Mononuclear cell (primary cell): Measurements from ENCODE around the gene FNDC10. TPM values are rescaled to one million over a fixed set of nuclear protein-coding genes. Genes with fewer than 3 reads are reported as not detected.

Experiments
- H3K27me3 ChIP-seq: 2 replicates; pipeline ENCODE4 v1.6.0; 2011; ENCODE audit warnings: low read length, control low read depth; ENCODE audit not compliant: insufficient read depth
- H3K4me1 ChIP-seq: 2 replicates; pipeline ENCODE4 v1.5.1; 2011; ENCODE audit warnings: mild to moderate bottlenecking, low read length, control low read depth; ENCODE audit not compliant: insufficient read depth
- H3K4me3 ChIP-seq: 2 replicates; pipeline ENCODE4 v1.5.1; 2011; ENCODE audit warnings: mild to moderate bottlenecking, low read length, moderate library complexity
- H3K9me3 ChIP-seq: 2 replicates; pipeline ENCODE4 v1.5.1; 2011; ENCODE audit warnings: low read depth, mild to moderate bottlenecking, control low read depth, low read length
- total RNA-seq: library from RNA; depleted of rRNA; stranded (reverse); fragments of >200 nt; gene quantifications from one replicate; pipeline ENCODE4 v1.2.3, GENCODE V29; 2012

Gene FNDC10
- total RNA-seq, 1 donor: 1.2 TPM

DNA sequence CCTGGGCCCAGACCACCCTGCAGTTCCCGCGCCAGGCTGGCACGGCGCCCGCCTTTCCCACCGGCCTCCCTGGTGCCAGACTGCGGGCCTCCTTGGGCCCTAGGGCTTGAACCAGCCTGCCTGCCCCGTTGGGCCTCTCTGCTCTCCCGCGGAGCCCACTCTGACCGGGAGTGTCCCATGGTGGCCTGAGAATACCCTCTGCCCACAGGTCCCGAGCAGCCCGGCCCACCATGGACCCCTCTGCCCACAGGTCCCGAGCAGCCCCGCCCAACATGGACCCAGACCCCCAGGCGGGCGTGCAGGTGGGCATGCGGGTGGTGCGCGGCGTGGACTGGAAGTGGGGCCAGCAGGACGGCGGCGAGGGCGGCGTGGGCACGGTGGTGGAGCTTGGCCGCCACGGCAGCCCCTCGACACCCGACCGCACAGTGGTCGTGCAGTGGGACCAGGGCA lies 23.3 kb upstream of the FNDC10 start:
- Histone ChIP-seq H3K4me3 (no peak overlapping the region), H3K4me1 (no peaks in the 10 kb centered on the region), H3K9me3 (no peaks in the 10 kb centered on the region), H3K27me3 (no peaks in the 10 kb centered on the region)

DNA sequence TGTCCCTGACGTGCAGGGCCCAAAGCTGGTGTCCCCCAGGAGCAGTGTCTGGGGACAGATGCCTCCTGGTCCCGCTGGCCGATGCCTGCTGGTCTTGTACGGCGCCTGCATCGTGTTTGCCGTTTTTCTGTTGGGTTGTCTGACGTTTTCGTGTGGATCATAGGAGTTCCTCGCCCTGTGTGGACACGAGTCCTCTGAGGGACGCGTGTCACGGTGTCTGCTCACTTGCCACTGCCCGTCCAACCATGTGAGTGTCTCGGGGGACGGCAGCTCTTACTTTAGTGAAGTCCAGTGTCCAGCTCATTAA lies 22.8 kb upstream of the FNDC10 start:
- Histone ChIP-seq H3K4me3 (no peak overlapping the region), H3K27me3 (no peaks in the 10 kb centered on the region), H3K4me1 (no peaks in the 10 kb centered on the region), H3K9me3 (no peaks in the 10 kb centered on the region)

DNA sequence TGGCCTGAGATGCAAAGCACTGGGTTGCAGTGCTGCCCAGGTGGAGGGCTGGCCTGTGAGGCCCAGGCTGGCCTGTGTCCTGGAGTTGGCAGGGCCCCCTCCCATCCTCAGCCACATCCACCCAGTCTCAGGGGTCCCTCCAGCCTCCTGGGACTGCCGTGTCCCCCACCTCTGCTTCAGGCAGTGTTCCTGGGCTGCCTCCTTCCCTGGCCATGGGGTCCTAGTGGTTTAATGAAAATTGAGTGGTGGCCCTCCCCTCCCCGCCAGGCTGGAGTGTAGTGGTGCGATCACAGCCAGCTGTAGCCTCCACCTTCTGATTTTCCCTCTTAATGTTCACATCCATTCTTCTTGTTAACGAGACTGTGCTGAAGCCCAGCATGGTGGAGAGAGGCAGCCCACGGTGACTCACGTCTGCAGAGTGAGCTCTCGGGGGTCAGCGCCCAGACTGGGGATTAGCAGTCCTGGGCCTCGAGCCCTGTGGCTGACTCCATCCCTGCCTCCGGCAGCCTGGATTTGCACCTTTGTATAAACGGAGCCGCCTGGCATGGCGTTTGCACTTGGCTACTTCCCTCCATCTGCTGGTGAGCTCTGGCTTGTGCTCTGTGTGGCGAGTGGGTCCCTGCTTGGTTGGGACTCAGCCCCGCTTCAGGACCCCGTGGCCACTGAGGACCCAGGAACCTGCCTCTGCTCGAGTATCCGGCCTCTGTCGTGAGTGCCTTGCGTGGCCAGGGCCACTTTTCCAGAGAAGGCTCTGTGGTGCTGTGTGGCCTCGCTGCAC lies 22.3 kb upstream of the FNDC10 start:
- no peak overlapping the region for H3K4me3 ChIP-seq
- no peaks in the 10 kb centered on the region for H3K9me3 ChIP-seq
- H3K27me3 ChIP-seq: no peaks in the 10 kb centered on the region
- no peaks in the 10 kb centered on the region for H3K4me1 ChIP-seq

DNA sequence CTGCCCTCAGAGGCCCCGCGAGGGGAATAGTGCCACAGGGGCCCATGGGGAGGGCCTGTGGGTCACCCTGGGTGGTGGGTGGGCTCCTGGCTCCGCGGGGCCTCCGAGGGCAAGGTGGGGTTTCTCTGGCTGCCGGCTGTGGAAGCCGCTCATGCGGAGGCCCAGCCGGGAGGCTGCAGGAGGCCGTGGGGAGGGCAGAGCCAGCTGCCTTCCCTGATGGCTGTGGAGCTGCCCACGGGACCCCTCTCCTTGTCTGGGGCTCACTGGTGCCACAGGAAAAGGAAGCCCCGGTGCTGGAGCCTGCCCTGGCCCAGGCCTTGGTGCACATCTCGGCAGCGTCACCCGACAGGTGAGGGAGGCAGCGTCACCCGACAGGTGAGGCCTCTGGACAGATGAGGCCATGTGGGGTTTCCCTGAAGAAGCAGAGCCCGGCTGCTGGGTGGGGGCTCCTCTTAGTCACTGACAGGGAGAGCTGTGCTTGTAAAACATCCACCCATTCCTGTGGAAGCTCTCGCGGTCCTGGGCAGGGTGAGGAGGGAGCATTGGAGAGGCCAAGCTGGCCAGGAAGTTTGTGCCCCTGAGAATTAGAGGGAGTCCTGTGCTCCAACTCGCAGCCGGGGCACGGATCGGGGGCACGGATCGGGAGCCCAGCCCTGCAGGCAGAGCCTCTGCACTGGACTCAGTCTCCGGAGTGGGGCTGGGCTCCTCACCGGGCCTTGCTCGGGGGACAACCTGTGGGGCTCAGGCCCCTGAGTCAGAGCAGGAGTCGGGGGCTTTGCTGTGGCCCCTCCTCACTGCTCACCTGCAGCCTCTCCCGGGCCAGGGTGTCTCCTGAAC lies 21.5 kb upstream of the FNDC10 start:
- H3K4me1 ChIP-seq: peaks cover 8% of the 10 kb centered on the region
- H3K4me3 ChIP-seq: no peak overlapping the region
- no peaks in the 10 kb centered on the region for H3K27me3 ChIP-seq
- H3K9me3 ChIP-seq: no peaks in the 10 kb centered on the region

DNA sequence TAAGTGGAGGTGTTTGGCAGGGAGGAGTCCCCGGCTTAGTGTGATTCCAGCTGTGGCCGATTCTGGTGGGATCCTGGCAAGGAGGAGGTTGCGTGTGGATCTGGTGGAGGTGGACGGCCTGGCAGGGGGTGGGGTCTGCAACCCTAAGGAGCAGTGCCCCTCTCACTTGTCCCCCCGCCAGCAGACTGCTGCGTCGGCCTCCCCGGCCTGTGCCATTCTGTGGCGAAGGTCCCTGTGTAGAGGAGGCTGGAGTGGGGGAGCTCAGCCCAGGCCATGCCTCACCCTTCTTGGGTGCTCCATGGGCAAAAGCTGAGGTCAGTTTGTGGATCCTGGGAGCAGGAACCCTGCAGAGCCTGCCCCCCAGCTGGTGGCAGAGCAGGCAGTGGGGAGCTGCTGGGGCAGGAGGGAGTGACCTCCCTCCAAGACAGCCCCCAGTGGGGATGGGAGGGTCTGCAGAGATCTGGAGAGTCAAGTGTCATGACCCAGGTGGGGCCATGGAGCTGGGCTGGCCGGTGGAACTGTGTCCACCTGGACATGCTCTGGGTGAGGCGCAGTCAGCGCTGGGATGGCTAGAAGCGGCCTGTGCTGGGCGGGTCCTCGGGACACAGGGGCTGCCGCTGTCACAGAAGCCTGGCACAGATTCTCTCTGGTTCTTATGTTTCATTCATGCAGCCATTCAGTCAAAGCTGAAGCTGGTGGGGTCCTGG lies 20.7 kb upstream of the FNDC10 start:
- Histone ChIP-seq H3K9me3 (no peaks in the 10 kb centered on the region), H3K27me3 (no peaks in the 10 kb centered on the region), H3K4me1 (peaks cover 11% of the 10 kb centered on the region), H3K4me3 (no peak overlapping the region)

DNA sequence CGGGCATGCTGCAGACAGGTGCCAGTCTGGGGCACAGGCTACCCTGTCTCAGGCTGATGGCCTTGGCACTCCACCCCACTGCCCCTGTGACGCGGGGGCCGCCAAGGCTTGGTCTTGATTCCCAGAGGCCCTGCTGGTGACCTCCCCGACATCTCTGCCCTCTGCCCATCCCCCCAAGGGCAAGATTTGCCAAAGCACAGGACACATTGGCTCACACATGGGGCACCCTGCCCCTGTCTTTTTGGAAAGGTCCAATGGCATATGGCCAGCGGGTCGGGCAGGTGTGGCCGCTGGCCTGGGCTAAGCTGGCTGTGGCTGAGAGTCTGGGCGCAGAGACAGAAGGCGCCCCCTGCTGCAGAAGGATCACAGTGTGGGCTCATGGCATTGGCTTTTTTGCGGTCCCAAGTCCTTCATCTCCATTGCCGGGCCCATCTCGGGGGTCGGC lies 20.0 kb upstream of the FNDC10 start:
- no peaks in the 10 kb centered on the region for H3K9me3 ChIP-seq
- no peaks in the 10 kb centered on the region for H3K27me3 ChIP-seq
- H3K4me1 ChIP-seq: peaks cover 11% of the 10 kb centered on the region
- H3K4me3 ChIP-seq: no peak overlapping the region

DNA sequence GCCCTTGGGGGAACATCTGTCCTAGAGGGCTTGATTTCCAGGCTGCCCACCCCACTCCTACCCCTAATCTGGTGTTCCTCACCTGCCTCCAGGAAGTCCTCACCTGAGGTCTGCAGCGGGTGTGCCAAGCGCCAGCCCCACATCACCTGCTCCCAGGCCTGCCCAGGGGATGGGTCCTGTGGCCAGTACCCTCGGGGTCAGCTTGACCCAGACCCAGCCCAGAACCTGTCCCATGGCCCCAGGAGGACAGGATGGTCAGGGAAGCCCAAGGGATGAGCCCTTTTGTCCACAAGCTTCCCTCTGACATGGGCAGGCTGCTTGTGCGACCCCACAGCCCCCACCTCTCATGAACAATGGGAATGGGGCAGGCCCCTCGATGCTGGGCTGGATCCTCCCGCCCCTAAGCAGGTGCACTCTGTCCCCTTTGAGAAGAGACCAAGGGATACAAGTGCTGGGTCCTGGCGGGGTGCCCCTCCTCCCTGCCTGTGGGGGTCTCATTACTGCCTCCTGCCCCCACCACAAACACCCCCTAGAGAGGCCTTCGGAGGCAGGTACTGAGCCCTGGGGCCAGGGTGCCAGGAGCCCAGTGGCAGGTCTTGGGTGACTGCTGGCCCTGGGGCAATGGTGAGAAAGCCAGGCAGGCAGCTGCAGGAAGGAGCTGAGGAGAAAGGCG lies 18.6 kb upstream of the FNDC10 start:
- H3K27me3 ChIP-seq: no peaks in the 10 kb centered on the region
- no peaks in the 10 kb centered on the region for H3K9me3 ChIP-seq
- no peak overlapping the region for H3K4me3 ChIP-seq
- H3K4me1 ChIP-seq: peaks cover 25% of the 10 kb centered on the region

DNA sequence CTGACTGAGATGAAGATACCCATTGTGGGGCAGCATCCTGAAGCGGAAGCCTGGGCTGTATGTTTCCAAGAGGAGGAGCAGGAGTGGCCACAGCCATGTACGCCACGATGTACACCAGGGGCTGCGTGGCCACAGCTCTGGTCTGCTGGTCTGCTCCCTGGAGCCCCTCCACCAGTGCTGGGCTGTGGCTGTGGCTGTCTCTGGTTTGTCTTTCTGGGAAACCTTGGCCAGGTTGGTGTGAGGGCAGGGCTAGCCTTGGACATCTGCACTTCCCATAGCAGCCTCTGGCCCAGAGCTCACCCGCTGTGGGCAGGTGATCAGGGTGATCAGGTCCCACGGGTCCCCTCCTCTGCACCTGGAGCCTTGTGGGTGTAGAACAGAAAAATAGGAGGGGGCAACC lies 18.0 kb upstream of the FNDC10 start:
- Histone ChIP-seq H3K4me3 (no peak overlapping the region), H3K9me3 (no peaks in the 10 kb centered on the region), H3K4me1 (peaks cover 27% of the 10 kb centered on the region), H3K27me3 (no peaks in the 10 kb centered on the region)

DNA sequence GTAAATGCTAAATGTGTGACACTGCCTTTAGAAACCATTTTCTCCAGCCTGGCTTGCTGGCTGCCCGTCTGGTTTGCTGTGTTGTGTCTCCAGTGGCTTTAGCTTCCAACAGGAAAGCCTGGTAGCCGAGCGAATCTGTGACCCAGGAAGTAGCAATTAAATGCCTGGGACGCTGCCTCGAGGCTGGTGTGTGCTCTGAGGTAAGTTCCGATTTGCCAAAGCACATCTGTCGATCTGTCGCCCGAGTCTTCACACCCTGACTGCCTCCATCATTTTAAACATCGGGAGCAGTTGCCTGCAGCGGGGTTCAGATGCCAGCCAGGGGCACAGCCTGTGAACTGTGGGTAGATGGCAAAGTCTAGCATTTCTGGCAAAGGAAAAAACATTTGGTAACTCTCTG lies 17.6 kb upstream of the FNDC10 start:
- Histone ChIP-seq H3K4me3 (no peak overlapping the region), H3K9me3 (no peaks in the 10 kb centered on the region), H3K4me1 (peaks cover 27% of the 10 kb centered on the region), H3K27me3 (no peaks in the 10 kb centered on the region)

DNA sequence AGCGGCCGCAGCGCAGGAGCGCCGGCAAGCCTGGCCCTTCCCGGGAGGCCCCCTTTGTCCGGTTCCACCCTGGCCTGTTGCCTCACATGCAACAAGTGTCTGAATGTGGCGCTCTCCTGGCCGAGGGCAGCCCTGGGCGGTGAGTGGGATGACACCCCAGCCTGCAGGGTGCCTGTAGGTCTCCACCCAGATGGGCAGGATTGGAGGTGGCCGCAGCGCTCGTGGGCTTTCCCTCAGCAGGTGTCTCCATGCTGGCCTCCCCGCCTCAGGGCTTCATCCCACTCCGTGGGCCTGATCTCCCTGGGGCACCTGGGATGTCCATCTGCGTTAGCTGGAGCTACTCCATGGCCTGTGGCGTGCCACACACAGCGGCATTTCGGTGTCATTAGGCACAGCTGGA lies 16.9 kb upstream of the FNDC10 start:
- Histone ChIP-seq H3K27me3 (no peaks in the 10 kb centered on the region), H3K9me3 (no peaks in the 10 kb centered on the region), H3K4me3 (no peak overlapping the region), H3K4me1 (peaks cover 27% of the 10 kb centered on the region)

DNA sequence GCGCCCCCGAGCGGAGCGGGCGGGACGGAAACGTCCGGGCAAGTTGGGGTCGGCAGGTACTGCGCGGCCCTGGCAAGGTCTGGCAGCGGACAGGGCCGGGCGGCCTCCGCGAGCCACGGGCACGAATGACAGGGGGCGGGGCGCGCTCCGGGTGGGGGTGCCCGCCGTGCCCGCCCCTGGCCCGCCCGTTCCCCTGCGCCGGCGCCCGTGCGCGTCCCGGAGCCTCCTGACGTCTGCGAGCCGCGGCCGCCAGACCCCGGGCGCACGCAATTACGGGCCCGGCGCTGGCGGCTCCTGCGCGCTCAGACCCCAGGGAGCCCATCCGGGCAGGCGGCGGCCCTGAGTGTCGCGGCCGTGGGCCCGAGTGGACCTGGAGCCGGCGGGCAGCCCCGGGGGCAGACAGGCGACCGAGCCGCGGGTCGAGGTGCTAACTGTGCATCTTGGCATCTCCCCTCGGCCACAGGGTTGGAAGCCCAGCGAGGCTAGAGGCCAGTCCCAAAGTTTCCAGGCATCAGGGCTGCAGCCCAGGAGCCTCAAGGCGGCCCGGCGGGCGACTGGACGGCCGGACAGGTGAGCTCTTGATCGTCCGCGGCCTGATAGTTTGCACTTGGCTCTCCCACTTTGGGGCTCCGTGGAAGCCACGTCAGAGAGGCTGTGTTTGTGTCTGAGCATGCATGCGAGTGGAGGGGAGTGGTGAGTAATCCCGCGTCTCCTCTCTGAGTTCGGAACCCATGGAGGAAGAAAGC lies 16.3 kb upstream of the FNDC10 start:
- H3K4me3 ChIP-seq: peak overlapping the region; percentile 95
- no peaks in the 10 kb centered on the region for H3K27me3 ChIP-seq
- peaks cover 27% of the 10 kb centered on the region for H3K4me1 ChIP-seq
- H3K9me3 ChIP-seq: no peaks in the 10 kb centered on the region

DNA sequence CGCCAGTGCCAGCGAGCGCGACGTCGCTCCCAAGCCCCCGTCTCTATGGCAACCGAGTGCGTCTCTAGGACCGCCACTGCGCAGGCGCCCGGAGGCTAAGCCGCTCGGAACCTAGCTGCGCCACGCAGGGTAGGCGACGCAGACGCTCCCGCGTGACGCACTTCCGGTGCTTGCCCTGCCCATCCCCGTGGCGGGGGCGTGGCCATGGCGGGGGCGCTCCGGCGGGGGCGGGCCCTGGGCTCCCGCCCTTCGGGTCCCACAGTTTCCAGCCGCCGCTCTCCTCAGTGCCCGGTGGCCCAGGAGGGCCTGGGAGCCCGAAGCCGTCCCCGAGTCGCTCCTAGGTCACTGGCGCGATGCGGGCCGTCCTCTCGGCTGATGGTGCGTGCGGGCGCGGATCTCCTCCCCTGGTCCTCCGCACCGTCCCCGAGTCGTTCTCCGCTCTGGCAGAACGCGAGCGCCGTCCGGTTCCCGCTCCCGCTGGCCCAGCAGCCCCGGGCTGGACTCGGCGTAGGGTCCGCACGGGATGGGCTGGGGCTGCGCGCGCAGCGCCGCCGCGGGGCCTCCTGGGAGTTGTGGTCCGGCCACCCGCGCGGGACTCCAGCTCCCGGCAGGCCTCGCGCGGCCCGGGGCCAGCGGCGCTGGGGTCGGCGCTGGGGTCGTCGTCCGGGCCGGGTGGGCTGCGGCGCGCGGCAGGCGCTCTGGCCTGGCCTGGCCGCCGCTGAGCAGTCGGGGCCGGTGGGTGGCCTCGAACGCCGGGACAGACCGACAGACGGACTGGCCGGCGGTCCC lies 15.5 kb upstream of the FNDC10 start, which contains the start of gene MIB2:
Gene MIB2, plus strand, starts transcription at position 245 of the 789 bp plus-strand sequence. CDS start 7,953 bp downstream, outside the sequence.
- Histone ChIP-seq H3K9me3 (no peaks in the 10 kb centered on the region), H3K4me1 (peaks cover 27% of the 10 kb centered on the region), H3K4me3 (peak within 1 kb of the TSS; percentile 95), H3K27me3 (no peaks in the 10 kb centered on the region)

DNA sequence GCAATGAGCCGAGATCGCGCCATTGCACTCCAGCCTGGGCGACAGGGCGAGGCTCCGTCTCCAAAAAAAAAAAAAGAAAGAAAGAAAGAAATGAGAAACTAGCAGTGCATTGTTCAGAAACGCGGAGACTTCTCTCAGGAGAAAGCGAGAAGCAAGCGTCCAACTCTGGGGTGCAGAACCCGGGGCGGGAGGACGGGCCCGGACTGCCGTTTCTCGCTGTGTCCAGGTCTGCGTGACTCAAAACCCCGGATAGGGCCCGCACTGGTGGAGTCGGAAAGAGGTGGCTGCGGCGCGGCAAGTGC lies 15.0 kb upstream of the FNDC10 start:
- H3K4me3 ChIP-seq: peak overlapping the region; percentile 95
- no peaks in the 10 kb centered on the region for H3K27me3 ChIP-seq
- H3K4me1 ChIP-seq: peaks cover 27% of the 10 kb centered on the region
- no peaks in the 10 kb centered on the region for H3K9me3 ChIP-seq
